ENCODE measurements around the gene IL11.

Gene IL11

GRCh38 chr19:55385724-55386492, 15.6 kb upstream of the IL11 start, which contains the start of gene RPL28:
Gene RPL28, plus strand, starts transcription at chr19:55385932. Its CDS starts 426 bp downstream, at chr19:55386358.
- no peak for TF ChIP-seq OSR1 (CRISPR knock-in tag; IDR thresholded peaks at IDR 0.05)
- no peak for TF ChIP-seq POU6F1 (CRISPR knock-in tag; IDR thresholded peaks at IDR 0.05; ENCODE audit: borderline replicate concordance, low read depth)
- no peak for TF ChIP-seq ARNTL (CRISPR knock-in tag; IDR thresholded peaks at IDR 0.05; ENCODE audit: borderline replicate concordance, low read depth)
- TF ChIP-seq GLIS3 (CRISPR knock-in tag; IDR thresholded peaks at IDR 0.05), result no peak
- TF ChIP-seq TCF4 (CRISPR knock-in tag; IDR thresholded peaks at IDR 0.05; ENCODE audit: borderline replicate concordance), result no peak
- TF ChIP-seq ZNF8 (CRISPR knock-in tag; IDR thresholded peaks at IDR 0.05), result no peak
- no peak for TF ChIP-seq ZNF565 (CRISPR knock-in tag; conservative IDR thresholded peaks at IDR 0.05; ENCODE audit: low read depth)
- no peak for TF ChIP-seq TOX (CRISPR knock-in tag; IDR thresholded peaks at IDR 0.05; ENCODE audit: borderline replicate concordance)
- no peak for TF ChIP-seq PATZ1 (CRISPR knock-in tag; IDR thresholded peaks at IDR 0.05; ENCODE audit: borderline replicate concordance)
- no peak for TF ChIP-seq RARB (CRISPR knock-in tag; IDR thresholded peaks at IDR 0.05)
- TF ChIP-seq ZFP3 (CRISPR knock-in tag; IDR thresholded peaks at IDR 0.05), result no peak
- no peak for TF ChIP-seq ZC3H10 (CRISPR knock-in tag; IDR thresholded peaks at IDR 0.05)
- TF ChIP-seq CSDC2 (CRISPR knock-in tag; IDR thresholded peaks at IDR 0.05), result no peak
- no peak for TF ChIP-seq CREB5 (CRISPR knock-in tag; IDR thresholded peaks at IDR 0.05; ENCODE audit: low read depth)
- no peak for TF ChIP-seq TSHZ2 (CRISPR knock-in tag; IDR thresholded peaks at IDR 0.05)
- TF ChIP-seq CSRNP3 (CRISPR knock-in tag; IDR thresholded peaks at IDR 0.05), result no peak
- no peak for TF ChIP-seq BACH2 (CRISPR knock-in tag; IDR thresholded peaks at IDR 0.05; ENCODE audit: borderline replicate concordance)
- no peak for TF ChIP-seq ISL1 (CRISPR knock-in tag; IDR thresholded peaks at IDR 0.05)
- no peak for TF ChIP-seq PPARA (CRISPR knock-in tag; IDR thresholded peaks at IDR 0.05; ENCODE audit: borderline replicate concordance)
- no peak for TF ChIP-seq ZFP30 (CRISPR knock-in tag; IDR thresholded peaks at IDR 0.05)
- ATAC-seq, result peak; percentile 84

GRCh38 chr19:55384920-55385723, 14.9 kb upstream of the IL11 start:
- no peak for TF ChIP-seq CREB5 (CRISPR knock-in tag; IDR thresholded peaks at IDR 0.05; ENCODE audit: low read depth)
- no peak for TF ChIP-seq PATZ1 (CRISPR knock-in tag; IDR thresholded peaks at IDR 0.05; ENCODE audit: borderline replicate concordance)
- TF ChIP-seq ZFP3 (CRISPR knock-in tag; IDR thresholded peaks at IDR 0.05), result no peak
- no peak for TF ChIP-seq SNAI2 (CRISPR knock-in tag; IDR thresholded peaks at IDR 0.05)
- TF ChIP-seq BACH2 (CRISPR knock-in tag; IDR thresholded peaks at IDR 0.05; ENCODE audit: borderline replicate concordance), result no peak
- TF ChIP-seq ESRRG (CRISPR knock-in tag; IDR thresholded peaks at IDR 0.05), result no peak
- no peak for TF ChIP-seq ZNF70 (CRISPR knock-in tag; IDR thresholded peaks at IDR 0.05)
- ATAC-seq, result peak; percentile 90
